Measurements from ENCODE around the gene CDH4.

DNA sequence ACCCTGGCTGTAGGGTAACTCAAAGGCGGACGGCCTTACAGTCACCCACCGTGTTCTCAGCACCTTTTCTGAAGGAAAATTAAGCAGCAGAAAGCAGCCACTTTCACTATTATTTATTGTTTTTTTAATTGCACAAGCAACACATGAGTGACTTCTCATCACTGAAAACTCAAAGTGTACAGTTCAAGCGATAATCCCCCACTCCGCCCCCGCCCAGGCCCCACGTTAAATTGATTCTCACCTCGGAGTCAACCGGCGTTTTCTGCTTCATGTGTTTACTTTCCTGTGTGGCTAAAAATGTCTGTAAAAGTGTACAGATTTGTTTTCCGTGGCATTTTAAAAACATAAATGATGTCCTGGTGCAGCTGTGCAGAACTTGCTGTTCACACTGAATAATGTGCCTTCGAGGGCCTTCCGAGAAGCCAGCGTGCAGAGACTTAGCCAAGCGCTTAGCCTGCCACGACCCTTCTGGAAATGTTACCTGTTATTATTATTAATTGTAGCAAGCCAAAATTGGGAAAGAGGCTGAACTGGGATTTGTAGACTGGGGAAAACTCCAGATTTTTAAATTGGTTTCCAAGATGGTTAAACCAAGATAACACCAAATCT, 335.7 kb downstream of the CDH4 start:
- TF ChIP-seq EZH2 (IDR thresholded peaks at IDR 0.05; ENCODE audit: borderline replicate concordance, low read depth, low read length, severe bottlenecking): no peak
- TF ChIP-seq, protein P1, sequence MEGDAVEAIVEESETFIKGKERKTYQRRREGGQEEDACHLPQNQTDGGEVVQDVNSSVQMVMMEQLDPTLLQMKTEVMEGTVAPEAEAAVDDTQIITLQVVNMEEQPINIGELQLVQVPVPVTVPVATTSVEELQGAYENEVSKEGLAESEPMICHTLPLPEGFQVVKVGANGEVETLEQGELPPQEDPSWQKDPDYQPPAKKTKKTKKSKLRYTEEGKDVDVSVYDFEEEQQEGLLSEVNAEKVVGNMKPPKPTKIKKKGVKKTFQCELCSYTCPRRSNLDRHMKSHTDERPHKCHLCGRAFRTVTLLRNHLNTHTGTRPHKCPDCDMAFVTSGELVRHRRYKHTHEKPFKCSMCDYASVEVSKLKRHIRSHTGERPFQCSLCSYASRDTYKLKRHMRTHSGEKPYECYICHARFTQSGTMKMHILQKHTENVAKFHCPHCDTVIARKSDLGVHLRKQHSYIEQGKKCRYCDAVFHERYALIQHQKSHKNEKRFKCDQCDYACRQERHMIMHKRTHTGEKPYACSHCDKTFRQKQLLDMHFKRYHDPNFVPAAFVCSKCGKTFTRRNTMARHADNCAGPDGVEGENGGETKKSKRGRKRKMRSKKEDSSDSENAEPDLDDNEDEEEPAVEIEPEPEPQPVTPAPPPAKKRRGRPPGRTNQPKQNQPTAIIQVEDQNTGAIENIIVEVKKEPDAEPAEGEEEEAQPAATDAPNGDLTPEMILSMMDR (IDR thresholded peaks at IDR 0.05; ENCODE audit: borderline replicate concordance, extremely low read depth, low read length, poor library complexity, severe bottlenecking): no peak
